Peyer's patch (tissue), 4 donors: ENCODE results near the gene RPS3A.

Source experiments
- CTCF ChIP-seq, 6 experiments: fragments of 450-650 bp in 4 of 6; fragments of 200-600 bp in 2 of 6; sonication (generic) in 1 of 6; IDR thresholded peaks; one replicate each; pipeline ENCODE4 v1.5.1; 2017 to 2019; ENCODE audit warnings: antibody characterized with exemption in 6 of 6, mild to moderate bottlenecking in 3 of 6, moderate library complexity in 1 of 6
- POLR2A ChIP-seq, 2 donors: fragments of 450-650 bp; IDR thresholded peaks; one replicate each; pipeline ENCODE4 v1.5.1; 2017; ENCODE audit warnings: antibody characterized with exemption in 2 of 2, mild to moderate bottlenecking in 2 of 2, moderate library complexity in 2 of 2

- TF ChIP-seq CTCF (IDR thresholded peaks at IDR 0.05) (no peak), POLR2A (IDR thresholded peaks at IDR 0.05) (no peak)
These were observed 47.6 kb downstream of the RPS3A start for GRCh38 chr4:151147000-151147399.
